GM04504 (cell line): ENCODE measurements around the gene ARF1.

Source experiments
- DNase-seq: peaks from one replicate; pipeline ENCODE4 v3.0.0-alpha.2; 2012; ENCODE audit warnings: low read depth

Gene ARF1

DNA sequence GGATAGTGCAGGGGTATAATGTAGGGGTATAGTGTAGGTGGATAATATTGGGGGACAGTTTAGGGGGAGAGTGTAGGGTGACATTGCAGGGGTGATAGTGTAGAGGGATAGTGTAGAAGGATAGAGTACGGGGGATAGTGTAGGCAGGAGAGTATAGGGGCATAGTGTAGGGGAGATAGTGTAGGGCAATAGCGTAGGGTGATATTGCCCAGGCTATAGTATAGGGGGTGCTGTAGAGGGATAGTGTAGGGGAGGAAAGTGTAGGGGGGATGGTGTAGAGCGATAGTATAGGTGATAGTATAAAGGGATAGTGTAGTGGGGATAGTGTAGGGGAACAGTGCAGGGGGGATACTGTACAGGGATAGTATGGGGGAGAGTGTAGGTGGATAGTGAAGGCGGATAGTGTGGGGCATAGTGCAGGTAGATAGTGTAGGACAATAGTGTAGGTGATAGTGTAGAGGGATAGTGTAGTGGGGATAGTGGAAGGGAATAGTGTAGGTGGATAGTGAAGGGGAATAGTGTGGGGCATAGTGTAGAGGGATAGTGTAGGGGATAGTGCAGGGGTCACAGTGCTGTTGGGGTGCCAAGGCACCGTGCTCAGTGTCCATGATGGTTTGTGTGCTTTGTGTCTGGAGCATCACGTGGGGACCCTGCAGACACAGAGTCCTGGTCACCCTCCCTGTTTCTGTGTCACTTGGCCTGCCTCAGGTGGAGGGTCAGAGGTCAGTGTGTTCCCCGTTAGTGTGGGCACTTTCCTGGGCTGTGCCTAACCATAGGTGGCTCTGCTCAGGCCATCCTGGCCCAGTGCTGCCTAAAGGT, 10.5 kb upstream of the ARF1 start:
- DNase-seq: no peak

DNA sequence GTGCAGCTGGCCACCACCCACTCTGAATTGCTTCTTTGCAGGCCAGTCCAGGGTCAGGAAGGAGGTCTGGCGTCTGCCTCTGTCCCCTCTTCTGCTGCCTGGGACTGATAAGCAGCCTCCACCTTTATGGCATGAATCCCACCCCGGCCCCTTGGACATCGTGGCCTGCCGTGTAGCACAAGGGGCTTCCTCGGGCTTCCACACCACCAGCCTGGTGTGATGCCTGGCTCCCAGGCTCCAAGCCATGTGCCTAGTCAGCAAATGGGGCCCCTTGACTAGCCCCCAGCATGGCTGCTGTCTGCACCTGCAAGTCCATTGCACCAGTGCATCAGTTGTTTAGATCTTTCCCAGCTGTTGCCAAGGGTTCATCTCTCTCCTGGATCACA, 9.9 kb upstream of the ARF1 start:
- no peak for DNase-seq

DNA sequence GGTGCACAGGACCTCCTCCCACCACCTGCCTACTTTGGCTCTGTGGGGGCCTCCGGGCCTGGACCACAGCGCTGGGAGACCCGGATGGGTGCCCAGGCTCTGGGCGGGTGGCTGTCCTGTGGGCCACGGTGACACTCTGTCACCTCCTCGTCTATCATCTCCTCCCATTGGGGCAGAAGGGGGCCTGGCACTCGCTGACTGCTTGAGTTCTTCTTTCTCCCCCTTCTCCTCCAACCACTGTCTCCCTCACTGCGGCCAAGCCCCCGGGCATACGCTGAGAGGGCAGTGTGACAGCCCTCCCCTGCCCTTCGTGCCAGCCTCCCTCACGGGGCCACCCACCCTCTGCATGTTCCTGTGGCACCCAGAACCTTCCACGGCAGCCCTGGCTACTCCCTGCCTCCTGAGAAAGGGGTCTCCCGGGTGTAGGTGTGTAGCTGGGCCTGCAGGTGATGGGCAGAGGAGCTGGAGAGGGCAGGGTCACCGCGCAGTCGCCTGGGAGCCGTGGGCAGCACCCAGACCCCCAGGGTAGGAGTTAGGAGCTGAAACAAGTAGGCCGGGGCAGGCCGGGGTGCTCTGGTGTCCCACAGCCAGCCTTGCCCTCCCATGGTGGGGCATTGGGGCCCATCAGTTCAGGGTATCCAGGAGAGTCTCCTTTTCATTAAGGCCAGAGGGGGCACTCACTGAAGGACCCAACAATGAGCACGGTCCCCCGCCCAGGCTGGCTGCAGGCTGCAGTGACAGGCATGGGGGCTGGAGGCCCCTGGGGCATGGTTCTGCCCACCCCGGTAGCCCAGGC, 9.2 kb upstream of the ARF1 start:
- DNase-seq: no peak

DNA sequence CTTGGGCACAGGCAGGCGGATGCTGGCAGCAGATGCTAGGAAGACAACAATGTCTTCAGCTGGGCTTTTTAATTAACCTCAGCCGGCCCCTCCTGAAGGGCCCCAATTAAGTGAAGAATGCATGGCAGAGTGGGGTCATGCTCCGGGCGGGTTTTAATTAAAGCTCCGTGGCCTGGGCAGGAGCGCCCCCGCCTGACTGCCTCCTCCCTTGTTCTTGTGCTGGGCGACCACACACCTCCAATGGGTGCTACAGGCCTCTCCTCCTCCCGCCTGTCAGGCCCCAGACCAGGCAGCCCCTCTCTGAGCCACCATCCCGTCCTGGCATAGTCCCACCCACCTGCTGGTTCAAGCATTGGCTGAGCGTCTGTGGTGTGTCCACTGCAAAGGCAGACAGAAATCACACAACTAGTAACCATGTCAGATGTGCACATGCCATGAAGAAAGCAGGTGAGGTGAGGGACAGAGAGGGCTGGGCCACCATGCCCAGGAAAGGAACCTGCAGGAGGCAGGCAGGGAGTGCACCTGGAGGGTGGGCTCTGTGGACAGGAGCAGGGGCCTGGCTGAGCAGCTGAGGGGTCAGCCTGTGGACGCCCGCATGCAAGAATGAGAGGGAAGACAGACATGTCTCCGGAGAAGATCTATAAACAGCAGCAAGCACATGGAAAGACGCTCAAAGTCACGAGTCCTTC, 8.5 kb upstream of the ARF1 start:
- DNase-seq: no peak

DNA sequence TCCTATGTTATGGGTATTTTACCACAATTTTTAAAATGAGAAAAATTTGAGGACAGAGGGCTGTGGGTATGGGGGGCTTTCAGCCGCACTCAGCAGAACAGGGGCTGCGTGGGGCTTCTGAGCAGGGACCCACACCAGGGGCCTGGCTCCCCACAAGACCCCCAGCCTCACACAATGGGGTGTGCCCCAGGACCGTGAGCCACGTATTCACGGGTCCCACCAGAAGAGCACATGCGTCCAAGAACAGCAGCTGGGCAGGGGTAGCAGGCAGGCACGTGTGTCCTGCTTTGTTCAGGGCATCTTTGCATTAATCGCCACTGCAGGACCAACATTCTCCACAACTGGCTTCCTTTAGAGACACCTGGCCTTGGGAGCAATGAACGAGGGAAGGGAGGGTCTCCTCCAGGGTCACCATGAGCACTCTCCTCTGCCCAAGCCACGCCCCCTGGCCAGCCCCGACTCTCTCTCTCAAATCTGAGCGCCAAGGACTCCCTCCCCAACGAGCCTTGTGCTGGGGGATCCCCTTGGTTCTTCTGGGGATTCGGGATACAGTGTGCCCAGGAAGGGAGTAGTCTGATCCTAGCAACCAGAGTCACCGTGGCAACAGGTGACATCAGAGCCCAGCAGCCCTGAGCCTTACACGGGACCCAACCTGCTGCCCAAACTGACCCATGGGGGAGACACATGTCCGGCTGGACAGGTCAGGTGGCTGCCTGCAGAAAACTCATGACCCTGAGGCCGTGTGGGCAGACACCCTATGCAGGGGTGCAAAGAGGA, 7.4 kb upstream of the ARF1 start:
- DNase-seq: no peak

DNA sequence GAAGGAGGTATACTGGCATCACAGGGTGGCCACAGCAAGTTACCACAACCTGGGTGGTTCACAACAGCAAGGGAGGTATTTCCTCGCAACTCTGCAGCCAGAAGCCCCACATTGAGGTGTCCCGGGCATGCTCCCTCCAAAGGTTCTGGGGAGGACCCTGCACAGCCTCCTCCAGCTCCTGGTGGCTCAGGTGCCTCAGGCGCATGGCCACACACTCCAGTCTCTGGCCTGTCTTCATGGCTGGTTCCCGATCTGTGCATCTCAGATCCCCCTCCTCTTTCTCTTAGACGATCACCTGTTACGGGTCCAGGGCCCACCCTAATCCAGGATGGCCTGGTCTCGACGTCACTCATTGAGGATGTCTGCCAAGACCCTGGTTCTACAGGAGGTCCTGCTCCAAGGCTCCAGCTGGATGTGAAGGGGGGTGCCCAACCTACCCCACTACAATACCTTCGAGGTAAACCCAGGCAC, 6.7 kb upstream of the ARF1 start:
- no peak for DNase-seq

DNA sequence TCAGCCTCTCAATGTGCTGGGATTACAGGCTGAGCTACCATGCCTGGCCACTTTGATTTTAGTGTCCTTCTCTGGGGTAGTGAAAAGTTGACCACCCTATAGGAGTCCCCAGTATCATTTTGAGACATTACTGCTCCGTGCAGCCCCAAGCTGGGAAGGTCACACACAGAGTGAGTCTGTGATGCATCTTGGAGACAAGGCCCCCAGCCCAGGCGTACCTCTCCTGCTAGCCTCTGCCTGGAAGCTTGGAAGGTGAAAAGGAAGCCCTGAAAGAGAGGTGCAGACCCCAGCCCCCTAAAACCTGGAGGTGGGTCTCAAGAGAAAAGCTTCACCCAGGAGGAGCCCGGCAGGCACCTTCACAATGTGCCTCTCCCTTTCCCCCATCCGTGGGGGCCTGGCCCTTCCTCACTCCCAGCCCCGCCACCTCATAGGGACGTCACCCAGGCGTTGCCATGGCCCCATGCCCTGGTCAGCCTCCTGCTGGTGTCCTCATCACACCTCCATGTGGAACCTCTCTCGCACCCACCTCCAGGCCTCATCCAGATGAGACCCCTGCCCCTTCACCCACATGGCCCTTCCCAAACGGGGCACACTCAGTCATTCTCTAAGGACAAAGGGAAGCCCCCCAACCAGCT, 5.6 kb upstream of the ARF1 start:
- DNase-seq: no peak

DNA sequence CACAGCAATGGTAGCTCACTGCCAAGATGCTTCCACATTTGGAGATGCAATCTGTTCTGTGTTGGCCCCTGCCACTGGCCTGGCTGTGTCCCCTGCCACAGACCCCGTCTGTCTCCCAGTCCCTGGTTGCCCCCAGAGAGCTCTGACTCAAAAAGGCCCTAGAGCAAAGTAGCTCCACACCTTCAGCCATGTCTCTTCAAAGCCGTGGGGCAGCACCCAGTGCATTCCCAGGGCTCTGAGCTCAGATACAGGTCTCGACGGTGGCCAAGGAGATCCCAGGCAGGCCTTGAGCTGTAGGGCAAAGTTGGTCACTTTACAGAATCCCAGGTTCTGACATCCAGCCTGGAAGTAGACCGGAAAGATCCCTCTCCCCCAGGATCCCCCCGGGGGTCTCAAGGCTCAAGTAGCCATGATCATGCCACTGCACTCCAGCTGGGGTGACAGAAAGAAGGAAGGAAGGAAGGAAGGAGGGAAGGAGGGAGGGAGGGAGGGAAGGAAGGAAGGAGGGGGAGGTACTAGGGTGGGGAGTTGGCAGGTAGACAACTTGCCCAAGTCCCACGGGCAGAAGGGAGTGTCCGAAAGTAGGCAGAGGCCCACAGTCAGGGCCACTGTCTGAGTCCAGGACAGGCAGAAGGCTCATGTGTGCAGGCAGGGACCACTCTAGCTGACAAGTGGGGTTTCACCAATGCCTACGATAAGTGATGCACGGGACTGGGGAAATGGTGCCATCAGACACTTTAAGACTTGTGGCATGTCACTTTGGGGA, 4.8 kb upstream of the ARF1 start:
- DNase-seq: no peak

DNA sequence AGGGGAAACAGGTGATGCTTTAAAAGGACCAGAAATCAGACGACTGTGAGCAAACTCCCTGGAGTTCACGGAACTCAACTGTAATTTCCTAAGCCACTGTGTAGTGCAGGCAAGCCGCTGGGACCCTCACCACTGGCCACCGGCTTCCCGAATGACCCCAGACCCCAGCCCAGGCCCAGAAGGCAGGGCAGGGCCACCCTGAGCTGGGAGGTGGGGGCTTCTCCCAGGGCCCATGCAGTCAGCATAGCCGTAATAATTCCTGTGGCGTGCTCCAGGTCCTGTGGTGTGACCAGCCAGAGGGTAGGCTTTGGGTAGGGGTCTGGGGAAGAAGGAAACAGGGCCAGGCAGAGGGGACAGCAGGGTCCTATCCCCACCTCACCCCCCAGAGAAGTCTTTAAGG, 3.5 kb upstream of the ARF1 start:
- no peak for DNase-seq

DNA sequence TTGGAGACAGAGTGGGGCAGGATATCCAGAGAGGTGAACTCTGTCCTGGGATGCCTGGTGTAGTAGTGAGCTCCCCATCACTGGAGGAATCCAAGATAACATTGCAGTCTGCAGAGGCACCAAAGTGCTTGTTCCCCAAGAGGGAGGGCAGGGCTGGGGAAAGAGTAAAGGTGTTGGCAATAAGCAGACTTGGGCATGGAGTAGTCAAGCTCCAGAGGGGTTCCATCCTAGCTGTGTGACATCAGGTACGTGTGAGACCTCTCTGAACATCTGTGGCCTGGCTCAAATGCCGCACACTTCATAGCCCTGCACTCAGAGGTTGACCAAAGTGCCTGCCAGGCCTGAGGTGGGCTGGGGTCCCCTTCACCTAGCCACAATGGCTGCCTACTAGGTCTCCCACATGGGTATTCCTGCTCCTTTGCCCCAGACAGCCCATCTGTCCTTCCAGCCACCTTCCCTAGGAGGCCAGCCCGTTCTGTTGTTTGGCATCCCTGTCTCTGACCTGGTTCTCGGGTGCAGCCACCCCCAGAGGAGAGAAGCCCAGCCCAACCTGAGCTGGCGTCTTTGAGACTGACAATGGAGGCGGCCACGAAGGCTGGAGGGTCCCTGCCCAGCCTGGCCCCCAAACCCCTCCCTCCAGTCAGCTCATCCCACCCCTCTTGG, 2.8 kb upstream of the ARF1 start:
- no peak for DNase-seq

DNA sequence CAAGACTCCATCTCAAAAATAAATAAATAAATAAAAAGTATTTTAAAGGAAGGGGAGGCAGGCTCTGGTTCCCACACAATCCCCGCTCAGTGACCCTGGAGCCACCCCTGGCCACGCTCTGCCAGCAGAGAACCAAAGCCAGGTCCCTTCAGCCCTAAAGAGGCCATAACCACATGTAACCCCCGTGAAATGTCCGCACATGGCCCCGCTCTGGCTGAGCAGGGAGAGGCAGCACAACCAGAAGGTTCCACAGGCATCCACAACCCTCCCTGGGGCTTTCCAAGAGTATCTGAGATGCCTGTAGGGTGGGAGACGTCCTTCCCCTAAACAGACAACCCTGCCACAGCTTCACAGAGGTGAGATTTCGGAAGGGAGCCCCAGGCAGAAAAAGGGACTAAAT, 1.4 kb upstream of the ARF1 start:
- DNase-seq: no peak

DNA sequence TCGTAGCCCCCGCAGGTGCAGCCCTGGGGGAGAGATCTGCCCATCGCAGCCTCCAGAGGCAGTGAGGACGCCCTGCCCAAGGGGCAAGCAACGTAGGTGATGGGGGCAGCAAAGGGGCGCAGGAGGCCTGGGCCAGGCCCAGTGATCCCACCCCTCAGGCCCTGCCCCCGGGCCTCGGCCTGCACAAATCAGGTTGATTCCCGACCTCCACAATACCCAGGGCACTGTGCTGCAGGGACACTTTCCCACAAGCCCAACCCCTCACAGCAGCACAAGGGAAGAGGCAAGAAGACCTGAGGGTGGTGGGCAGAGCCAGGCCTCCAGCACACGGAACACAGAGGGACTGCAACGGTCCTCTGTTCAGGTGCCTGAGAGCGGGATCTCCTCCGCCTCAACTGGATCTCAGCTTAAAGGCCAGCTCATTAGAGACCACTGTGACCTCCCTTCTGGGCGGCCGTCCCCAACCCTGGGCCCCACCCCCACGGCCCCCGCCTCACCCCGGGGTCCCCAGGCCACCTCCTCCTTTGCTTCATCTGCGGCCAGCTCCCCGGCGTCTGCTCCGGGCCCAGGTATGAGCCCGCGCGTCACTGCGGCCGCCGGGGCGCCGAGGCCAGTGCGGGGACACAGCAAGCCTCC, 812 bp upstream of the ARF1 start:
- DNase-seq: no peak

DNA sequence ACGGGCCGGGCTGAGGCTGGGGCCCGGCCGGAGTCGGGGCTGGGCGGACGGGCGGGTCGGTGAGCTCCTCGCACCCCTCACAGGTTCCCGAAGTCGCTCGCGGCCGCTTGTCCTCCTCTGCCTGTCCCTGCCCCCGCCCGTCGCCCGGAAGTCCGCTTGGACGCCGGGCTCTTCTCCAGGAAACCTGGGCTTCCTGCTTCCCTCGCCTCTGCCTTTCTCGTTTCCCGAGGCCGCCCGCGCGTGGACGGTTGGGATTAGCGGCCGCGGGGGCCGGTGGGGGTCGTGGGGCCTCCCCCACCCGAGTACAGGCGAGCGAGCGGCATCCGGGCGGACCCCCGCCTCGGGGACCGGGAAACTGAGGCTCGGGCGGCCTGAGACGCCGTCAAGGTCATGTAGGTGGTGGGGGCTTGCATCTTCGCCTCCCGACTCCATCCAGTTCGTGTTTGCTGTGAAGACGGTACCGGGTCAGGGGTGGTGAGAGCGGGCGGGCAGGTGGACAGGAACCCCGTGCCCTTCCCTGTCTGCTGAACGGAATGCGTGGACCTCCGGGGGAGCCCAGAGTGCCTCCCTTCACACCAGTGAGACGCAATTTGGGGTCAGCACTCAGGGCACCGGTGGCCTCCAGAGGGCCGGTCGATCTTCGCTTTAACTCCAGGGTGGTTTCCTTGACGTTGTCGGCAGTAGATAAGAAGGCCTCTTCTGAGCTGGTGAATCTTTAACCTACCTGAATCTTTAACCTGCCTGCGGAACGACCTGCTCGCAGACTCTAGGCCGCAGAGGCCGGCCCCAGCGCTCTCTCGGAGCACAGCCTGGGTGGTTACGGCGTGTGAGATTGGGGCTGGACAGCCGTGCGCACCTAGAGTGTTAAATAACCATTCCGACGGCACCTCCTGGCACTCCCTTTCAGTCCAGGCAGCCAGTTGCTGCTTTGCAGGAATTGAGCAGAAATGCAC, 686 bp downstream of the ARF1 start:
- peak; percentile 36 for DNase-seq

DNA sequence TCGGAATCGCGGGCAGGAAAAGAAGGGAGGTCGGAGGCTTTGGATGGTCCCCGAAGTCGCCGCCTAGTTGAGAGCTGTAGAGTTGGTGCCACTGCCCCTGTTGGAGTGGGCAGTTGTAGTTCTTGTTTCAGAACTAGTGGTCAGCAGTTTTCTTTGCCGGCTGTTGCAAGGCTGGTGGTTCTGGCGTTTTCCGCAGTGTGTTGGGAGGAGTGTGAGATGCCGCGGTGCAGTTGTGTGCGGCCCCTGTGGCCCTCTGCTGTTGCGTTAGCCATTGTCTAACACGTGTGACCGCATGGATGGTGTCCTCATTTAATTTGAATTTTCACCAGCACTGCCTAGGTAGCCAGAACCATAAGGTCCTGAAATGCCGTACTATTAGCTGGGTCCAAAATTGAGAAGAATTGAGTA, 1.4 kb downstream of the ARF1 start:
- DNase-seq: no peak

DNA sequence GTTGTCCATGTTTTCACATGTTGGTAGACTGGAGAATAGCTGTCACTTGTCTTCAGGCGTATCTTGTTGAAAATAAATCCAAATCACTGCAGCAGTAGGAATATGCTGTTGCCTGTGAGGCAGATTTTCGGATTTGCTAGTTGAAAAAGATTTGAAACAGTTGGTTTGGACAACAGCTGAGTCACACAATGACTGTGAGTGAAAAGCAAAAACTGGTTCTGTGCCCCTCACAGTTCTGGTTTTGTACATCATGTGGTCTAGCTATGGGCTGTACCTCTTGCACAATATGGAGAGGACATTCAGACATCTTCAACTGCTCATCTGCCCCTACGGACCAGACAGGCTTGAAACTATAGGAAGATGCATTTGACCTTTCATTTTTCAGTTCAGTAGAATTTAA, 1.8 kb downstream of the ARF1 start:
- DNase-seq: peak; percentile 67

DNA sequence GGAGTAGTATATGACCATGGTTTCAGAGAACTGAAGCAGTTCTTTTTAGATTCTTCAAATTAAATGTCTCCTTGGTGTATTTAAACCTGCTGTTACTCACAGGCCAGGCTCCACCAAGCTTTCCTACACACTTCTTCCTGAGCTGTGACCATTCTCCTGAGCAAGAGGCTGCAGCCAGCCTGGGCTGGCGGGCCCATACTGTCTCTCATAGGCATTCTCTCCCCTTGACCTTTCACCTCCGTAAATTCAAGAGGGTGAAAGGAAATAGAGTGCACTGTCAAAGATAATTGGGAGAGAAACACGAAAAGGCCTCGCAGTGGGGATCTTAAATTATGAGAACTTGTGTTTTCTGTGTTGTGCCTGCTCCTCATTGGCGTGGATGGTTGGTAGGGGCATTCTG, 2.3 kb downstream of the ARF1 start:
- DNase-seq: no peak

DNA sequence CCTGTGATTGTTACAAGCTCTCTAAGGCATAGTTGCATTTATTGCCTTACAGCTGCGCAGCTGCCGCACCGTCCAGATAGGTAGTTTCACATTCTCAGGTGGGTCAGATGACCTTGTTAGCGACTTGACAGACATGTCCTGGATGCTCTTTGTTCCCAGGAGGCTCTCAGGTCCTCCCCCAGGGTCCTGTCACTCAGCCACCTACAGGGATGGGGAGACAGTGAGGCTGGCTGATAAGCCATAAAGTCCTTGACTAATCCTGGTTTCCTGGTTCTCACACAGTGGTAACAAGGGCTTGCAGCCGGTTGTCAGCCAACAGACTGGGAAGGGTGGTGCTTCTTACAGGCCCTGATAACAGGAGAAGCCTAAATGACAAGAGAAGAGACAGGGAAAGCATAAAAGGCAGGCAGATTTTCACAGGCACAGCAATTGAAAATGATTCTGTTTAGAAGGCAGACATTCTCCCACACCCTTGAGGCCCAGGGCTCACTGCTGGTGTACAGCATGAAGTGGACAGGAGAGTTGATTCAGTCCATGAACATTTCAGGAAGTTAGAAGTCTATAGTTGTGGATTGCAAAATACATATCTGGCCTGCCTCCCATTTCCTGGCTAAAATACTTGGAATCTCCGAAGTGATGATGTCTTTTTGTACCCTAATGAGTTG, 2.9 kb downstream of the ARF1 start:
- peak; percentile 64 for DNase-seq

DNA sequence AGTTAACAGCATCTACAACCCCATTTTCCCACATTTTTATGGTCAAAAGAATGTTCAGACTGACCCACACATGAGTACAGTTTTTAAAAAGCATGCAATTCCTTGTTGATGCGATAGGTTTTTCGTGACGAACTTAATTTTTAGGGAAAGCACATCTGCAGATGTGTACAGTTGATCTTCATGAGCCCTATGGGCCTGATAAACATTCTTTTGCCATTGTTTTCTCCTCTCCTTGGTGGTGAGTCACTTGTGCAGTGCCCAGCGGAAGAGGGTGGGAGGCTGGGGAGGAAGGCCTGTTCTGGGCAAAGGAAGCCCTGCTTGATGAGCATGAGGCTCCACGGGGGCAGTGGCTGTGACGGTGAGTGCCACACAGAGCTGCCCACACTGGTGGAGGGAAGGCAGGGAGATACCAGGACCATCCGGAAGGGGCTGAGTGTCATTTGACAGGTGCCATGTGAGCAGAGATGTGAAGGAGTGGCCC, 5.3 kb downstream of the ARF1 start:
- DNase-seq: peak; percentile 68
